Ishikawa (cell line): Measurements from ENCODE around the gene RPL31.

Experiments used
- CEBPB ChIP-seq: IDR thresholded peaks from 2 replicates; pipeline ENCODE4 v1.6.1; 2012
- EP300 ChIP-seq: IDR thresholded peaks from 2 replicates; pipeline ENCODE4 v1.6.1; 2012; ENCODE audit warnings: borderline replicate concordance
- TCF12 ChIP-seq: IDR thresholded peaks from 2 replicates; pipeline ENCODE4 v1.6.1; 2012; ENCODE audit warnings: low read depth
- TEAD4 ChIP-seq: IDR thresholded peaks from 2 replicates; pipeline ENCODE4 v1.6.1; 2012
- TF ChIP-seq, protein P1 (sequence below): IDR thresholded peaks from 2 replicates; pipeline ENCODE4 v1.6.1; 2012

DNA sequence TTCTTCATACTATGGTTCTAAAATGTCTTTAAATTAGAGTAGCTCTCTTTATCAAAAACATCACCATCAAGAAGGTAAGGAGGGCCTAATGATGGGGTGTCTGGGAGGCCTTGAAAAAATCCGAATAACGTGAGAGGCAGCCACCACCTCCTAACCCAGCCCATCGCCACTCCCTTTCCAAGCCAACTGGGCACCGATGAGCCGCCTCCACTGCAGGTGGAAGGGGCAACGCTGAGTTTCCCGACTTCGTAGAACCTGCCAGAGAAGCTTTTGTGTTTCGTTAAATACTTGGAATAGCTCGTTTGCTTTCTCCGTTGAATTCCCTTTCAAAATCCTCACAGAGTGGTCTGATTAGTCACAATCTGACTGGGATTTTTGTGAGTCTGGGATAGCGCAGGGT lies 22.0 kb upstream of the RPL31 start:
- TF ChIP-seq TEAD4 (no peak), CEBPB (no peak), TCF12 (no peak), EP300 (no peak)
- TF ChIP-seq, protein P1, sequence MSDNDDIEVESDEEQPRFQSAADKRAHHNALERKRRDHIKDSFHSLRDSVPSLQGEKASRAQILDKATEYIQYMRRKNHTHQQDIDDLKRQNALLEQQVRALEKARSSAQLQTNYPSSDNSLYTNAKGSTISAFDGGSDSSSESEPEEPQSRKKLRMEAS: no peak
